ENCODE measurements around the gene TBC1D1.
"Not testable (repeated sequence)": the region's sequence is repeated elsewhere in the genome, so short reads cannot be mapped to it uniquely, and the experiment has no call there.

Gene TBC1D1

DNA sequence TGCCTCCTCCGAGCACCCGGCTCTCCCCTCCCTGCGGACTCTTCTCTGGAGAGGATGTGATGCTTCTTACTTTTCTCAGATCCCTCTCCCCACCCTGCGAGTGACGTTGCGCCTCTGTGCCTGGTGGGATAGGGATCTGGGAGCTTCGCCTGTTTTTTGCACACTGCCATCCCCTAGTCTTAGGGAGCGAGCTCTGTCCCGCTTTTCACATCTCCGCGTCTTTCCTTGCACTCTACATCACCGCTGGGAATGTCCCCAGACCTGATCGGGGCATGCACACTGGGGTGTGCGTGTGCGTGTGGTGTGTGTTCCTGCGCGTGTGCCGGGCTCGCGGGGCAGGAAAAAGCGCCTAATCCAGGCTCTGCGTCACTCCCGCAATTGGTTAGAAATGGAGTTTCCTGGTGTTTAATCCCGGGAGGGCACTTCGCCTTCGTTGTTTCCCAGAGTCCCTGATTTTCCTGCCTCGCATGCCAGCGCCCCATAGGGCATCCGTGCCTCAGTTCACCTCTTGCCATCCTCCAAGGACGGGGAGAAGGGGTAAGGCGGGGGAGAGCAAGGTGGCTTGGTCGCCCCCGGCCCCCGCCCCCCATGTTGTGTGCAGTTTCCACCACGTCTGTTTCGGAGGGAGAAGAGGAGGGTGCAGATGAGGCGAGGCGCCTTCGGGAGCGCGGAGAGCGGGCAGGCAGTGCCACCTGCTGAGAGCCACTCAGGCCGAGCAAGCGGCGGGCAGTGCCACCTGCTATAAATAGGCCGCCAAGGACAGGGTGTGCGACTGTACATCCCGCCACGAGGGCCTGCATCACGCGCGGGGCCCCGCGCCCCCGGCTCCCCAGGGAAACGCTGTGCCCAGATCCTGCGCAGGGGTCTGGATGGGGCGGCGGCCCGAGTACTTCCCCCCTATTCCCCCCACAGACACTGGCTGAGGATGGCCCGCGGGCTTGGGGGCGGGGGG lies 759 bp upstream of the TBC1D1 start:
- DNase-seq (ENCODE audit: low read depth), result no peak

DNA sequence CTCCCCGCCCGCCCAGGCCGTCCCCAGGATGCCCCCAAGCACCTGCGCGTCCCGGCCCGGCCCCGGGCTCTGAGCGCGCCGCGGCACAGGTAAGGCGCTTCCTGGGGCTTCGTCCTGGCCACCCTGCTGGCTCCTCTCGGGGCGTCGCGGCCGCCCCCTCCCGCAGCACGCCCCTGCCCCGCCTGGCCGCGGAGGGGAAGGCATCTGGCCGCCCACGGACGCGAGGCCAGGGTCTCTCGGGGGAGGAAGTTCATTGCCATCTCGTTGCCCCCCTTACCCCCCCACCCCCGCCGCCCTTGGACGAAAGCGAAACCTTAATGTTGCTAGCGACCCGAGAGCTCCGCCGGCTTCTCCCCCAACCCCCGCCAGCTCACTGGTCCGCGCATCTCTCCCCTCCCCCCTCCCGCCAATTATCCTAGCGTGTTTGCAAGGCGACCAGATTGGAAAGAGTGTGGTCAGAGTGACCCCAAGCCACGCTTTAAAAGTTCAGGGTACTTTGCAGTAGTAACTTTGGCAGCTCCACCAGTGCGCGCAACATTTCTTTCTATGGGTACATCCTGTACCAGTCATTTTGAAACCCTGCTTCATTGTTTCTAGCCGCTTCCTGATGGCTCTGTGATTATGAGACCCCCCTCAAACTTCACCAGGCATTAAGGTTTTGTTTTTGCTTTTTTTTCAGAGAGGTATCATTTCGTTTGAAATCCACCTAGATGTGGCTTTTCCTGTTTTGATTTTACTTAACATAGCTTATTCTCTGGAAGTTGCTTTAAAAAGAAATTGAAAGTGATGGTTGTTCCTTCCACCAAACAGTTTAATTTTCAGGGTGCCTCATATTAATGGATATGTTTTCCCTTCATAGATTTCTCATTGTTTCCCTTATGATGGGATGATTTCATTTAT lies 626 bp downstream of the TBC1D1 start:
- DNase-seq (ENCODE audit: low read depth), result no peak

DNA sequence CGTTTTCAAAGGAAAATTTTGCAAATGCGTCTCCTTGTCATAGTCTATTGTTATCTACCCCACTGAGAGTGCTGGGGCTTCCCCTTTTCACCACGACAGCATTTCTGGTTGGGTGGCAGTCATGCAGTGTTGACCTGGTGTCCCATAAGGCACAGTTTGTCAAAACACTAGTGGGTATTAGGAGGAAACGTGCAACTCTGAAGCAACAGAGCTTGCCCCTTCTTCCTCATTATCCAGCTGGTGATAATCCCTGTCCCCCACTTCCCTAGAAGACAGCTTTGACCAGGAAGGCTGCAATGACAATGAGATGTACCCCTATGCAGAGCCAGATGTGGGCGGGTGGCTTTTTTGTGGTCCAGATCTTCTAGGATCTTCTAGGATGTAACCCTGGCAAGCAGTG lies 1.8 kb downstream of the TBC1D1 start:
- DNase-seq (ENCODE audit: low read depth), result no peak

DNA sequence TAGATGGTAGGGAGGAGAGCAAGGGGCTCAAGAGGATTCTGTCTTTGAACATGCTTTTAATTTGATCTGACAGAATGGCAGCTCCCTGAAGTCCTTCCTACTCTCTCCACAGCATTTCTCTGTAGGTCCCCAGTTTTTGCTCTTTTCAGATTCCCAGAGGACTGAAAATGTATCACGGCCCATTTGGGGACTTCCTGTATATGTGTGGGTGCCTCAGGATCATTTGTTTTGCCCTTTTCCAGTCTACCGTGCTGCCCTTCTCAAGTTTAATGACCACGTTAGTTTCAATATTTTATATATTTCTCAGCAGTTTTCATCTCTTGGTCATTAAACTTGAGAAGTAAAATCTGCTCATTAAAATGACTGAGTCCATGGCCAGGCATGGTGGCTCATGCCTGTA lies 2.3 kb downstream of the TBC1D1 start:
- DNase-seq (ENCODE audit: low read depth), result no peak

DNA sequence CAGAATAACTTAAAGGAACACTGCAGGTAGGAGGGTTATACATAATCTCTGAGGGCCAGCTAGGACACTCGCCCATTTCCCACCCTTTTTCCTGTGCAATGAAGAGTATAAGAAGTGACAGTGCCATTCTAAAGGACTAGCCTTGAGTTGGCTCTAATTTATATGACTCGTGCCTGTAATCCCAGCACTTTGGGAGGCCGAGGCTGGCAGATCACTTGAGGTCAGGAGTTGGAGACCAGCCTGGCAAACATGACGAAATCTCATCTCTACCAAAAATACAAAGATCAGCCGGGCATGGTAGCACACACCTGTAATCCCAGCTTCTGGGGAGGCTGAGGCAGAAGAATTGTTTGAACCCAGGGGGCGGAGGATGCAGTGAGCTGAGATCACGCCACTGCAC lies 4.4 kb downstream of the TBC1D1 start:
- DNase-seq (ENCODE audit: low read depth), result no peak

DNA sequence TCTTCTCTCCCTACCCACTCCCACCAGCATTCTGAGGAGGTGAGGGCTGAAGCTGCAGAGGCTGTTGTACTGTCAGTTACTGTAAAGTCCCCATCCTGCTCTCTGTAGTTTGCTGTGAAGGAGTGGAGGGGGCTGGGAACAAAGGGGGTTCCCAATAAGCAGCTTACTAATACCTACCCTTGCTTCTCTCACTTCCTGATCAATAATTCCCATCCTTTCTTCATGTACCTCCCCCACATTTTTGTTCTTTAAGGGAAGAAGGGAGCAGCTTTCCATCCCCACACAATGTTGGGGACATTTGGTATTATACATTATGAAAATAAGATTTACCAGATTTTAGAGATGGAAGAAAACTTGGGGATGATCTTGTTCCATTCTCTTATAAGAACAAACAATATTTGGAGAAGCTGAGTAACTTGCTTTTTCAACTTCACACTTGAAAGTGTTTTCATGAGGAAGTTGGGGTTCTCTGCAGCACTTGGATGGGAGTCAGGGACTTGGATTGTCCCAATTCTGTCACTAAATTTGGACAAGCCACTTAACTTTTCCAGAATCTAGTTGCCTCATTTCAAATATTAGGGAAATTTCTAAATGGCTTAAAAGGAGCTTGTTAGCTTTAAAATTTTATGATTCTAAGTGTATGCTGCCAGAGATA lies 5.4 kb downstream of the TBC1D1 start:
- DNase-seq (ENCODE audit: low read depth), result no peak

DNA sequence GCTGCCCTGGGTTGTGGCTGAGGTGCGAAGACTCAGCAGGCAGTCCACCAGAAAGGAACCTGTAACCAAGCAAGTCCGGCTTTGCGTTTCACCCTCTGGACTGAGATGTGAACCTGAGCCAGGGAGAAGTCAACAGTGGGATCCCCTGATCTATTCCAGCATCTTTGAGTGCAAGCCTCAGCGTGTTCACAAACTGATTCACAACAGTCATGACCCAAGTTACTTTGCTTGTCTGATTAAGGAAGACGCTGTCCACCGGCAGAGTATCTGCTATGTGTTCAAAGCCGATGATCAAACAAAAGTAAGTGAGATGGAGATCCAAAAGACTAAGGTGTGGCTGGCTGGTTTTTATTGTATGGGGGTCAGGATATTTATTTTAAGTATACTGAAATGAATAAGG lies 11.3 kb downstream of the TBC1D1 start:
- no peak for DNase-seq (ENCODE audit: low read depth)

DNA sequence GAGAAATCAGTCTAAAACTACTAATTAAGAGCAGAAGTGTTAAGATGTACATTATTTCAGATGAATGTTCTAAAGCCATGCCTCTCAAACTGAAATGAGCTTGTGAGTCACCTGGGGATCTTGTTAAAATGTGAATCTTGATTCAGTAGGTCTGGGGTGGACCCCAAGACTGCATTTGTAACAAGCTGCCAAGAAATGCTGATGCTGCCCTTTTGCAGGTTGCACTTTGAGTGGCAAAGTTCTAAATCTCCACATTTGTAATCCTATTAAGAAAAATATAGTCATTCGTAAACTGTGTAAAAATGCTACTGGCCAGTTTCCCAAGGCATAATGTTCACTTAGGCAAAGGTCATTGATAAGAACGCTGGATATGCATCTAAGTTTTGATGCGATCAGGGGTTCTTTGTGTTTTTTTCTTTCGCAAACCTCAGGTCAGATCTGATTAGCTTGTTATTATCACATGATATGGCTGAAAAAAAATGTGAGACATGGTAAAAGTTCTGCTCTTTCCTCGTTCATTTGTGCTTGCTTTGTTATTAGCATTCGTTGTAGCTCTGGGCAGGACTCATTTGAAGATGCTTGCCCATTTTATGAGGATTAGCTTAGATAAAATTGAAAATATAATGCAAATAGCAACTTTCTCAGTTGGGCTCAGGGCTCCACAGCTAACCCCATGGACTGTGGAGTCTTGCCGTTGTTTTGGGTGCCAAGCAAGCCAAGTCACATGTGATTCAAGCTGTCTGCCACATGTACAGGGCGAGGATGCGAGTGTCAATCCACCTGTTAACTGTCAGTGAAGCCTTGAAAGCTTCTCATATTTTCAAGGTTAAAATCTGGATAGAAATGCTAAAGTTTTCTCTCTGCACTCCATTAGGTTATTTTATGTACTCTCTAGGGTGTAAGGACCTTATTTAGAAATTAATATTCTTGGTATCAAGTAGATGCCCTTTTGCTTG lies 12.1 kb downstream of the TBC1D1 start:
- no peak for DNase-seq (ENCODE audit: low read depth)

DNA sequence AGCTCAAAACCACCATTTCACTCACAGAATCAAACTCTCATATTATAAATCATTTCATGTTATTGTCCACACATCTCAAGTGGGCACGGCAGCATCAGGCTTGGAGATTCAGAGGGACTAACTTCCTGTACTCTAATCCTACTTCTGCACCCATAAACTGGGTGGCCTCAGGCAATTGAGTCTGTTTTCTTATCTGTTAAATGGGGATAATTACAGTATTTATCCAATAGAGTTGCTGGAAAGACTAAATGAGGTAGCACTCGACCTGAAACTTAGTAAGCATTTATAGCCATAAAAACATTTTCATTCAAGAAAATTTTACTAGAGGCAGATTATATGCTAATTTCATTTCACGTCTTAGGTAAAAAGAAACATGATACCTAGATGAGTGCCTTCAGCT lies 13.0 kb downstream of the TBC1D1 start:
- no peak for DNase-seq (ENCODE audit: low read depth)

DNA sequence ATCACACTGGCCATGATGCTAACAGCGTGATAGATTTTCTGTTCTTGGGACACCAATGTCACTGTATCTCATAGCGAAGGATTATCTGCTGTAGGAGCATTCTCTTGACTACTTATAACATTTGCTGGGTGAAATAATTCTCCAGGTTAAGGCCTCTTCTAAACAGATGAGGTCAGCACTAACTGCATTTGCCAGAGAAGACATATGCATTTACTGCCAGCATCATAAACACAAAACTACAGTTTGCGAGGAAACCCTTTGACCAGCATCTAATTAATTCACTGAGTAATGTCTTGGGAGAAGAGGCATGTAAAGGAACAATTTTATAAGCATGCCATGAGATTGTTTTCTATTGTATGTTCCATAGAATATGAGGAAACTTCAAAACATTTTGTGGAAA lies 13.9 kb downstream of the TBC1D1 start:
- no peak for DNase-seq (ENCODE audit: low read depth)

DNA sequence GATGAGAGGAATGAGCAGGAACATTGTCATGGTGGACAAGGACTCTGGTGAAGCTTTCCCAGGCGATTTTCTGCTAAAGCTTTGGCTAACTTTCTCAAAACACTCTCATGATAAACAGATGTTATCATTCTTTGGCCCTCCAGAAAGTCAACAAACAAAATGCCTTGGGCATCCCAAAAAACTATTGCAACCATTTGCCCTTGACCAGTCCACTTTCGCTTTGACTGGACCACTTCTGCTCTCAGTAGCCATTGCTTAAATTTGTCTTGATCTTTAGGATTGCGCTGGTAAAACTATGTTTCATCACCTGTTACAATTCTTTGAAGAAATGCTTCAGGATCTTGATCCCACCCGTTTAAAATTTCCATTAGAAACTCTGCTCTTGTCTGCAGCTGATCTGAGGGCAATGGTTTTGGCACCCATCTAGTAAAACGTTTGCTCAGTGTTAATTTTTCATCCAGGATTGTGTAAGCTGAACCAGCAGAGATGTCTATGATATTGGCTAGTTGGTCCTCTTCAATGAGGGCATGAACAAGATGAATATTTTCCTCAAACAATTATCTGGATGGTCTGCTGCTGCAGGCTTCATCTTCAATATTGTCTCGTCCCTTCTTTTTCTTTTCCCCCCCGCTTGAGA lies 14.8 kb downstream of the TBC1D1 start:
- no peak for DNase-seq (ENCODE audit: low read depth)

DNA sequence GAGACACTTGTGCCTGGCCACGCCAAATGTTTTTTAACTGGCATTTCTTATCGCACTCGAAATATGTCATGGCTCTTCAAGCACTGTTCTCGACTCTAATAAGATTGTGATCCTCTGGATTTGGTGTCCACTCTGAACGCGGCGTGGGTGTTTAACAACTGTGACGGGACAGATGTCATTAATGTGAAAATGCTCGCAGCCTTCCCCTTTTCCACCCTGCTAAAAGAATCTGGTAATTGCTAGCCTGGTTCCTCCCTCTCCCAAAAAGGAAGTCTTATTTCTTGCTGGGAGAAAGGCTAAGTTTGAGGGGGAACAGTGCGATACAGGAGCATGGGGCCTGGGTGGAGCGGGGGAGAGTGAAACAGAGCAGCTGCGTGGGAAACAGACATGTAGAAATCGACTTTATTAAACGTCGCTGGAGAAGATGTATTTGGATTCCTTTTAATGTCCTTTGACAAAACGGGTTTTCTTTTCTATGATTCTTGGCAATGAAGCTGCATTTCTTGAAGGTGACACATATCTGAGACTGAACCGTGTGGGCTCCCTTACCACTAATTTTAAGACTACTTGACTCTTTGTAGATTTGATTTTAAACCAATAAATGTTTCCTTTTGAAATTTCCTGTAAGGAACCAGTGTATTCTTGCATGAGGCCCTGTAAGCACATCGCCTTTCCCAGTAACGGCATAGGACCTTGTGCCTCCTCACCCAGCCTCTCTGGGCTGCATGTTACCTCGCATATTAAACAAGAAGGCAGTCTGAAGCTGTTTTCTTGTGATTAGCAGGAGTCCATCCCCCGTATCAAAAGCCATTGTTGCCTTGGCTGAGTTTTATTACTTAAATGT lies 17.8 kb downstream of the TBC1D1 start:
- no peak for DNase-seq (ENCODE audit: low read depth)

DNA sequence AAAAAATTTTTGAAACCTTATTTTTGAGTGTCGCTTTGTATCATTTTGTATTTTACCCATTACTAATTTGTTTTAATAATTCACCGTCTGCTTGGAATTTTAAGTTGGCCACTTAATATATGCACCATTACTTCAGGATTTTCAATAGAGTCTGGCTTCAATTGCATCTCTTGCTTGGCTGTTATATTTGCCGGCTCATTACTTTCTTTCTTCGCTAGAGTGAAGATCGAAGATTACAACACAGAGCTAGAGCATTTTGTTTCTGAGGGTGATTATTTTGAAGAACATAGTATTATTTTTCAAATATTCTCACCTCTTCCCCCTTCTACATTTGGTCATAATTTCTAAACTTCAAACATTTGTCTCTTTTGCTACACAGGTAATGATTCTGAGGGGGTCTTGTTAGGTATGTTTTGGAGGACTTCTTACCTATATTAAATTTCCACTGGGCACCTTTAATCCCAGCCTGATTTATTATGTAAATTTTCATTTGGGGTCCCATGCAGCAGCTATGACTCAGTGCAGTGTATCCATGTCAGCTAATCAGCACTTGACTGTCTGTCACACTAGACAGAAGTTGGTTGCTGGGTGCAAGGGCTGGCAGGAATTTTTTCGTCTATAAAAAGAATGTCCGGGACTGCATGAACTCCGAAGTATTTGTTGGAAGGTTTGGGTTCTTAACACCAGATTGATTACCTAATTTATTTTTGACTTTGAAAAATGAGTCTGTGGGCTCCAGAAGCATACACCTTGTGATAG lies 18.6 kb downstream of the TBC1D1 start:
- no peak for DNase-seq (ENCODE audit: low read depth)

DNA sequence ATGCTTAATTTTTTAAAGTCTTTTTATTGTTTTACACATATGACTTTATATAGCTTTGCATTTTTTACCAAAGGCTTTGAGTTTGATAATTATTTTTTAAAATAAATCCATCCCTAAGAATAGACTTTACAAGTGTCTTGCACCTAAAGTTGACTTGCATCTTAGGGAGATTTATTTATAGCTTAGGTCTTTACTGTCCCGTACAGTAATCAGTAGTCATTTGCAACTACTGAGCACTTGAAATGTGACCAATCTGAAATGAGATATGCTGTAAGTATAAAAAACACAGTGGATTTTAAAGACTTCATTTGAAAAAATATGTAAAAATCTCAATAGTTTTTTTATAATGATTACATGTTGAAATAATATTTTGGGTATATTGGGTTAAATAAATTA lies 19.2 kb downstream of the TBC1D1 start:
- no peak for DNase-seq (ENCODE audit: low read depth)

DNA sequence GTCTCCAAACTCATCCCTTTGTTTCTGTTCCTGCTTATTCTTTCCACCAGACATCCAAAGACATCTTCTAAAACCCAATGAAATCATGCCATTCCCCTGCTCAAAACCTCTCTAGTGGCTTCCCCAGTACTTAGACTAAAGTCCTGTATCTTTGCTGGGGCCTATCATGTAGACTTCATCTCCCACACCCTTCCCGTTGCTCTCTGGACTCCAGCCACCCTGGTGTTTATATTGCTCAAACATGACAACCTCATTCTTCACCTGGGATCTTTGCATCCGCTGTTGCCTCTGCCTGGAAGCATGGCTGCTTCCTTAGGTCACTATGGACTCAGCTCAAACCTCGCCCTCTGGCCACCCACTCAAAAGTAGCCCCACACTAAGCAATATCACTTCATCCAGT lies 23.7 kb downstream of the TBC1D1 start:
- no peak for DNase-seq (ENCODE audit: low read depth)

DNA sequence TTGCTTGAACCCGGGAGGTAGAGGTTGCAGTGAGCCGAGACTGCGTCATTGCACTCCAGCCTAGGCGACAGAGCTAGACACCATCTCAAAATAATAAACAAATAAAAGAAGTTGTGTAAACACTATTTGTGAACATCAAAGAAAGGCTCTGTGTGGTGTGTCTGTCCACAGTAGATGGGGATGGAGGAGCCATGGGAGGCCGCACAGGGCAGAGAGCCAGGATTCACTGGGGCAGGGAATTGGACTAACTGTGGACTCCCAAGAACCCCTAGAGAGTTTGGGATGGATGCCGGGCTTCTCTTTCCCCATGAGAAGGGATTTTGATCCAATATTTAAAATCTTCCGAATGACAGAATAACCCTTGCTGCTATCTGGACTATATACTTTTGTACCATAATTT lies 26.5 kb downstream of the TBC1D1 start:
- DNase-seq (ENCODE audit: low read depth), result no peak

DNA sequence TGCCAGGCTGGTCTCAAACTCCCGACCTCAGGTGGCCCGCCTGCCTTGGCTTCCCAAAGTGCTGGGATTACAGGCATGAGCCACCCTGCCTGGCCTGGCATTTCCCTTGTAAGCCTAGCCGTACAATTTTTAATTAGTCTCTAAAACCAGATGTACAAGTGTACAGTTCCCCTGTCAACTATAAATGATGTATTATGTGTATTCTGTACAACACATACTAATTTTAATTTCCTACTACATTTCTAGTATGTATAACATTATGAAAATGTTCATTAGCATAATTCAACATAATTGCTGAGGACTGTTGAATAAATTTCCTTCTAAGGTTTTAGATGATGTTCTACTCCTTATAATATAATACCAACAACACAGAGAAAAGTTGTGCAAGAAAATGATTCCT lies 27.8 kb downstream of the TBC1D1 start:
- DNase-seq (ENCODE audit: low read depth), result no peak

DNA sequence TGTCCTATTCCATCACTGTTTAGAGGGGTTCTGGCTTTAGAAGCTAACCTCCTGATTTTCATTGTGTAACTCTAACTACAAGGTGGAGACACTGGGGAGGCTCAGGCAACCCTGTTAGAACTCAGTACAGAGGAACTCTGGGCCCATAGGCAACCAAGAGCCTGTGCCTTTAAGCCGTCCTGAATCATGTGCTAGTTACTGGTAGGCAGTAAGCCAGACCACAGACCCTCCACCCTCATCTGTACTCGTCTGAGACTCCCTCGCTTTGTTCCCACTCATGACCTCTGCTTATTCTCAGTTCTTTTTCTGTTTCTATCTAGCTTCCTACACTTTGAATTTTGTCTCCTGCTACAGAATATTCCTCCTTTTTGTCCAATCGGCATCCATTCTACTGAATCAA lies 31.4 kb downstream of the TBC1D1 start:
- DNase-seq (ENCODE audit: low read depth), result no peak

DNA sequence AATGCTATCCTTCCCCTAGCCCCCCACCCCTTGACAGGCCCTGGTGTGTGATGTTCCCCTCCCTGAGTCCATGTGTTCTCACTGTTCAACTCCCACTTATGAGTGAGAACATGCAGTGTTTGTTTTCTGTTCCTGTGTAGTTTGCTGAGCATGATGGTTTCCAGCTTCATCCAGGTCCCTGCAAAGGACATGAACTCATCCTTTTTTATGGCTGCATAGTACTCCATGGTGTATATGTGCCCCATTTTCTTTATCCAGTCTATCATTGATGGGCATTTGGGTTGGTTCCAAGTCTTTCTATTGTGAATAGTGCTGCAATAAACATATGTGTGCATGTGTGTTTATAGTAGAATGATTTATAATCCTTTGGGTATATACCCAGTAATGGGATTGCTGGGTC lies 32.2 kb downstream of the TBC1D1 start:
- DNase-seq (ENCODE audit: low read depth), result not testable (repeated sequence)

All from stimulated activated CD8-positive, alpha-beta memory T cell treated with anti-CD3 and anti-CD28 coated beads, Interleukin-15, amount 100 ng/mL, for 24 hours (primary cell).